Right kidney (tissue), 1 donor: ENCODE data around the gene SLC9A9.
"Not testable (repeated sequence)": the region's sequence is repeated elsewhere in the genome, so short reads cannot be mapped to it uniquely, and the experiment has no call there.

ENCODE experiments used
- DNase-seq: peaks from one replicate; pipeline ENCODE4 v3.0.0-alpha.2; 2016

SLC9A9 gene

GRCh38 chr3:143551761-143552160 lies 296.5 kb downstream of the SLC9A9 start:
- DNase-seq: no peak

- DNase-seq: no peak
Observed at GRCh38 chr3:143548861-143549497, 299.3 kb downstream of the SLC9A9 start.

- no peak for DNase-seq
Observed at GRCh38 chr3:143548393-143548792, 299.9 kb downstream of the SLC9A9 start.

- DNase-seq: no peak
Observed at GRCh38 chr3:143538577-143538981, 309.7 kb downstream of the SLC9A9 start.

- DNase-seq: no peak
Observed at GRCh38 chr3:143538061-143538460, 310.2 kb downstream of the SLC9A9 start.

GRCh38 chr3:143536817-143537535 lies 311.3 kb downstream of the SLC9A9 start:
- DNase-seq: no peak

- DNase-seq: no peak
Observed at GRCh38 chr3:143535994-143536784, 312.1 kb downstream of the SLC9A9 start.

GRCh38 chr3:143533391-143533790 lies 314.9 kb downstream of the SLC9A9 start:
- no peak for DNase-seq

- no peak for DNase-seq
Observed at GRCh38 chr3:143532091-143532490, 316.2 kb downstream of the SLC9A9 start.

GRCh38 chr3:143531101-143531500 lies 317.2 kb downstream of the SLC9A9 start:
- DNase-seq: no peak

- DNase-seq: no peak
Observed at GRCh38 chr3:143529798-143530197, 318.5 kb downstream of the SLC9A9 start.

GRCh38 chr3:143529018-143529478 lies 319.2 kb downstream of the SLC9A9 start:
- DNase-seq: no peak

- DNase-seq: no peak
Observed at GRCh38 chr3:143526011-143526545, 322.2 kb downstream of the SLC9A9 start.

- no peak for DNase-seq
Observed at GRCh38 chr3:143525408-143525807, 322.9 kb downstream of the SLC9A9 start.

- DNase-seq: no peak
Observed at GRCh38 chr3:143521803-143522202, 326.5 kb downstream of the SLC9A9 start.

GRCh38 chr3:143517131-143517530 lies 331.1 kb downstream of the SLC9A9 start:
- not testable (repeated sequence) for DNase-seq

GRCh38 chr3:143514874-143515273 lies 333.4 kb downstream of the SLC9A9 start:
- no peak for DNase-seq

GRCh38 chr3:143514109-143514508 lies 334.2 kb downstream of the SLC9A9 start:
- DNase-seq: no peak

GRCh38 chr3:143511174-143511879 lies 336.9 kb downstream of the SLC9A9 start:
- no peak for DNase-seq

GRCh38 chr3:143510601-143511000 lies 337.7 kb downstream of the SLC9A9 start:
- no peak for DNase-seq

- DNase-seq: no peak
Observed at GRCh38 chr3:143507735-143508580, 340.3 kb downstream of the SLC9A9 start.
